HepG2 (cell line): Measurements from ENCODE around the gene PTH1R. TPM values are rescaled to one million over a fixed set of nuclear protein-coding genes. Genes with fewer than 3 reads are reported as not detected.

Experiments used
- ARID5B ChIP-seq: IDR thresholded peaks from 2 replicates; pipeline ENCODE4 v1.4.0; 2020; ENCODE audit warnings: mild to moderate bottlenecking, missing genetic modification reagents
- ETV5 ChIP-seq: IDR thresholded peaks from 2 replicates; pipeline ENCODE4 v1.6.1; 2018; ENCODE audit warnings: missing biosample characterization, missing genetic modification reagents, inconsistent platforms, borderline replicate concordance
- FOSL2 ChIP-seq: sonication (generic); formaldehyde crosslinking; IDR thresholded peaks from 2 replicates; pipeline ENCODE4 v1.4.0; 2020; ENCODE audit warnings: missing genetic modification reagents
- GABPA ChIP-seq, 2 experiments: IDR thresholded peaks; 2 replicates each; pipeline ENCODE4 v1.6.1; 2011 to 2016; ENCODE audit warnings: low read depth in 2 of 2, low read length in 1 of 2, missing biosample characterization in 1 of 2, missing genetic modification characterization in 1 of 2
- KLF6 ChIP-seq: IDR thresholded peaks from 2 replicates; pipeline ENCODE4 v1.8.0; 2016; ENCODE audit warnings: missing biosample characterization, missing genetic modification reagents
- RXRA ChIP-seq: sonication (generic); formaldehyde crosslinking; IDR thresholded peaks from 2 replicates; pipeline ENCODE4 v1.5.1; 2020; ENCODE audit warnings: missing genetic modification reagents
- RXRB ChIP-seq: IDR thresholded peaks from 2 replicates; pipeline ENCODE4 v1.6.1; 2016; ENCODE audit warnings: borderline replicate concordance, missing genetic modification reagents, missing compliant biosample characterization
- ZBTB33 ChIP-seq: sonication (generic); formaldehyde crosslinking; IDR thresholded peaks from 2 replicates; pipeline ENCODE4 v1.4.0; 2020; ENCODE audit warnings: missing genetic modification reagents
- ZNF687 ChIP-seq: sonication (generic); formaldehyde crosslinking; IDR thresholded peaks from 2 replicates; pipeline ENCODE4 v1.5.1; 2020; ENCODE audit warnings: mild to moderate bottlenecking, missing genetic modification reagents, moderate library complexity
- polyA plus RNA-seq, 8 experiments: library from polyadenylated mRNA; depleted of rRNA in 3 of 8; stranded (reverse) in 7 of 8; unstranded in 1 of 8; fragments of >200 nt; fragmentation: Illumina TruSeq in 4 of 8; extraction: Trizol in 4 of 8; gene quantifications; 2 replicates each; pipeline versions ENCODE4 v1.2.1 to v1.2.3, GENCODE V29; 2011 to 2016; ENCODE audit warnings: low read depth in 4 of 8, missing spikeins in 1 of 8, mixed read lengths in 1 of 8; ENCODE audit not compliant: insufficient read depth in 1 of 8
- total RNA-seq, 5 experiments: library from RNA; depleted of rRNA; stranded (reverse); fragments of >200 nt; fragmentation: Illumina TruSeq; extraction: Trizol; gene quantifications; 2 replicates each; pipeline ENCODE4 v1.2.3, GENCODE V29; 2016; ENCODE audit warnings: low read depth in 1 of 5

PTH1R gene
- total and polyA plus RNA-seq, 2 of the 13 experiments (the other 11 are each of a cell fraction or from before 2014, with no cell fraction given), result not detected

DNA sequence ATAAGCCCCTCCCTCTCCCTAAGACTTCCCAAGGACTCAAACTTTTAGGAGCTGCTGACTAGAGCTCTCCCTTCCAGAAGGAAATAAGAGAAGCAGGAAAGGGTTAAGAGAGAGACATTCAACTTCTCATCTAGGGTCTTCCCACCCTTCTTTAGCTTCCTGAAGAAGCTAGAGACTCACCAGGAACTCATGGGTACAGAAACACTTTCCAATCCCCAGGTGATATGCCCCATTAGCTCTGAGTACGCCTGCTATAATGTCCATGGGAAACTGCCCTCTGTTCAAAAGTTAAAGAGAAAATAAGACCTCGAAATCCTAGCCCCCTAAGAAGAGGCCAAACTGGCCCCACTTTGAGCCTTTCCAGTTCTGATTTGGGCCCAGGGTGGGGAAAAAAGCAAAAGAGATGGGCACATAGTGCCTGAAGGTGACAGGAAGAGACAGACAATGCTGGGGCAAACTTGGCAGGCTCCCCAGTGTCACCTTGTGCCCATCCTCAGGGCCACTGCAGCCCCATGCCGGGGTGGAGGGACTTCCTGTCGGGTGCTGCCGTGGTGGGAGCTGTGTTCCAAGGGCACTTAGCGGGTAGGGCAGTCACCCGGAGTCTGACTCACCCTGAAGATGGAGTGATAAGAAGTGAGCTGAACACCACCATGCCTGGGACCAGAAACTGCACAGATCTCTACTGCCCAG is 69.5 kb downstream of the PTH1R start (continued):
- TF ChIP-seq GABPA (IDR thresholded peaks at IDR 0.05; ENCODE audit: low read depth, low read length) (no peak), GABPA (CRISPR knock-in tag; IDR thresholded peaks at IDR 0.05; ENCODE audit: low read depth) (peak; percentile 26; the same call in 1 of the 2 replicates), FOSL2 (peak; percentile 90), RXRA (CRISPR knock-in tag) (peak; percentile 30; the same call in 1 of the 2 replicates), RXRB (CRISPR knock-in tag) (peak; percentile 19; the same call in 1 of the 2 replicates), ZNF687 (peak; percentile 53), KLF6 (no peak), ZBTB33 (CRISPR knock-in tag) (peak; percentile 97), ETV5 (peak; percentile 59; the same call in 1 of the 2 replicates), ARID5B (CRISPR knock-in tag) (peak; percentile 32; the same call in 1 of the 2 replicates)
